VCaP (cell line): Measurements from ENCODE around the gene SLC22A1.

Experiments used
- H3K27ac ChIP-seq: fragments of 450-650 bp; 2 replicates; pipeline ENCODE4 v1.5.1; 2017
- TF ChIP-seq, protein P1 (sequence below): fragments of 450-650 bp; conservative IDR thresholded peaks from 2 replicates; pipeline ENCODE4 v1.5.1; 2017; ENCODE audit warnings: mild to moderate bottlenecking, moderate library complexity

Gene SLC22A1

DNA sequence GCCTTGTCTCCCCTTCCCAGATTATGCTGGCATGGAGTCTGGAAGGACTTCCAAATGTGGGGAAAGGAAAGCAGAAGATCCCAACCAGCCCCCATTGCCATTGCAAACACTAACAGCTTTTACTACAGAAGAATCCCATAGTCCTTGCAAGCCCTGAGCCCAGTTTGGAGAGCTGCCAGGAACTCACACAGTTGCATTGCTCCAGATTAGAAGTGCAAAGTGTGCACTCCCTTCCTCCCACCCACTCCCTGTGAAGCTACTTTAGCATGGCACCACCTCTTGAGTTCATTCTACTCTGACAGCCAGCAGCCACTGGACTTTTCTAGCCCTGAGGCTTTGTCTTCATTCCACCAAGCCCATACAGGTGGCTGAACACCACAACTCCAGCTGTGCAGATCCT lies 69.4 kb downstream of the SLC22A1 start:
- no peak overlapping the region for H3K27ac ChIP-seq
- TF ChIP-seq, protein P1, sequence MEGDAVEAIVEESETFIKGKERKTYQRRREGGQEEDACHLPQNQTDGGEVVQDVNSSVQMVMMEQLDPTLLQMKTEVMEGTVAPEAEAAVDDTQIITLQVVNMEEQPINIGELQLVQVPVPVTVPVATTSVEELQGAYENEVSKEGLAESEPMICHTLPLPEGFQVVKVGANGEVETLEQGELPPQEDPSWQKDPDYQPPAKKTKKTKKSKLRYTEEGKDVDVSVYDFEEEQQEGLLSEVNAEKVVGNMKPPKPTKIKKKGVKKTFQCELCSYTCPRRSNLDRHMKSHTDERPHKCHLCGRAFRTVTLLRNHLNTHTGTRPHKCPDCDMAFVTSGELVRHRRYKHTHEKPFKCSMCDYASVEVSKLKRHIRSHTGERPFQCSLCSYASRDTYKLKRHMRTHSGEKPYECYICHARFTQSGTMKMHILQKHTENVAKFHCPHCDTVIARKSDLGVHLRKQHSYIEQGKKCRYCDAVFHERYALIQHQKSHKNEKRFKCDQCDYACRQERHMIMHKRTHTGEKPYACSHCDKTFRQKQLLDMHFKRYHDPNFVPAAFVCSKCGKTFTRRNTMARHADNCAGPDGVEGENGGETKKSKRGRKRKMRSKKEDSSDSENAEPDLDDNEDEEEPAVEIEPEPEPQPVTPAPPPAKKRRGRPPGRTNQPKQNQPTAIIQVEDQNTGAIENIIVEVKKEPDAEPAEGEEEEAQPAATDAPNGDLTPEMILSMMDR = no peak

DNA sequence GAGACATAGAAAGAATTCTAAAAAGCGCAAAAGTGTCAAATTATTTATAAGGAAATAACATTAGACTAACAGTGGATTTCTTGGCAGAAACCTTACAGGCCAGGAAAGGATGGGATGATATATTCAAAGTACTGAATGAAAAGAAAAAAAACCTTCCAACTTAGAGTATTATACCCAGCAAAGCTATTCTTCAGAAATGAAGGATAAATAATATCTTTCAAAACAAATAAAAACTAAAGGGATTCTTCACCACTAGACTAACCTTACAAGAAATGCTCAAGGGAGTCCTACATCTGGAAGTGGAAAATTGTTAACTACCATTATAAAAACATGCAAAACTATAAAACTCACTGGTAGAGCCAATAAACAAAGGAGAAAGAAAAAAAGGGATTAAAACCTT lies 71.2 kb downstream of the SLC22A1 start:
- H3K27ac ChIP-seq = no peak overlapping the region
- TF ChIP-seq, protein P1 = no peak

DNA sequence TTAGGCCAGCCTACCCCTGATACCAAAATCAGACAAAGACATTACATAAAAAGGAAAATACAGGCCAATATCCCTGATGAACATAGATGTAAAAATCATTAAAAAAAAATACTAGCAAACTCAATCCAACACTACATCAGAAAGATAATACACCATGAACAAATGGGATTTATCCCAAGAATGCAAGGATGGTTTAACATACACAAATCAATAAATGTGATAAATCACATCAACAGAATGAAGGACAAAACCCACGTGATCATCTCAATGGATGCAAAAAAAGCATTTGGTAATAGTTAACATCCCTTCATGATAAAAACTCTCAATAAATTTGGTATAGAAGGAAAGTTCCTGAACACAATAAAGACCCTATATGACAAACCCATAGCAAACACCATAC lies 73.2 kb downstream of the SLC22A1 start:
- H3K27ac ChIP-seq = no peak overlapping the region
- TF ChIP-seq, protein P1 = no peak

DNA sequence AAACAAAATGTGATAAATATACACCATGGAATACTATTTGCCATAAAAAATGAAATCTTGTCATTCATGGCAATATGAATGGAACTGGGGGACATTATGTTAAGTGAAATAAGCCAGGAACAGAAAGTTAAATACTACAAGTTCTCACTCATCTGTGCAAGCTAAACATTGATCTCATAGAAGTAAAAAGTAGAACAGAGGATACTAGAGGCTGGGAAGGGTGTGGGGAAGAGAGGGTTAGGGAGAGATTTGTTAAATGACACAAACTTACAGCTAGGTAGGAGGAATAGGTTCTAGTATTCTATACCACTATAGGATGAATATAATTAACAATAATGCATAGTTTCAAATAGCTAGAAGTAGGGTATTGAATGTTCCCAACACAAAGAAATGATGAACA lies 76.0 kb downstream of the SLC22A1 start:
- H3K27ac ChIP-seq = peak overlapping the region; percentile 90
- TF ChIP-seq, protein P1 = no peak

DNA sequence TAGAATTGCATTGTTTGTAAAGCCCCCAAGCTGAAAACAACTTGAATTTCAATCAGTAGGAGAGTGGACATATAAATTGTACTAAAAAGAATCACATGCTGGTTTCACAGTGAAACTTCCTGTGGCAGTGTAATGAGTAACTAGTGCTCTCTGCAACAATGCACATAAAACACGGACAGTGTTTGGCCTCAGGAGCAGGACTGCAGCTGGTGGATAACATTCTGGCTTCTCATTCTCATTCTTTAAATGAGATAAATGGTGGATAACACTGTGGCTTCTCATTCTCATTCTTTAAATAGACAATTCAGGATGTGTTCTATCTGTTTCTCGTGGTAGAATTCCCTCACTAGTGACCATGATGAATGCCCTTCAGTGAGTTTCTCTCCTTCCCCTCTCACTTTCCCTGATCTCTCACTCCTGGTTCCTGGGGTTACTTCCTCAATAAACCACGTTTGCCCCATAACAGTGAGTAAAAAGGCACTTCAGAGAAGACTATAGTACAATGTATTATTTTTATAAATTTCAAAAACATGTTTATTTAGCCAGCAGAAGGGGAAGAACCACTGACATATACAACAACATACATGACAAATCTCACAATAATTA lies 77.1 kb downstream of the SLC22A1 start:
- TF ChIP-seq, protein P1 = no peak
- peak overlapping the region; percentile 90 for H3K27ac ChIP-seq

DNA sequence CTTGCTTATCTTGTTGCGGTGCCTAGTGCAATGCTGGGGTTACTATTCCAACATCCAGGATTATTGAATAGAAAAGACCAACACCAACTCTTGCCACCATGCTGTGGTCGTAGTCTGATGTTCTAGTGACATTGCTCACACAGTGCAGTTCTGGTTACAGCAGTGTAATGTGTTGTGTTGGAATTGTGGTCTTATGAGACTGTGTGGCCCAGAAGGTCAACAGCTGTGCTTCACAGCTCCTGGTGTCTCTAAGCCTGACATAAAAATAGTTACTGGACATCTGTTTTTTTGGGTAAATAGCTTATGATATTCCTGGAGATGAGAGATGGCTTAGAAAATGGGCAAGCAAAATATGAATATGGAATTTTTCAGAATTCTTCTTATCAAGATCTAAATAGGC lies 79.4 kb downstream of the SLC22A1 start:
- TF ChIP-seq, protein P1 = no peak
- H3K27ac ChIP-seq = peak overlapping the region; percentile 90

DNA sequence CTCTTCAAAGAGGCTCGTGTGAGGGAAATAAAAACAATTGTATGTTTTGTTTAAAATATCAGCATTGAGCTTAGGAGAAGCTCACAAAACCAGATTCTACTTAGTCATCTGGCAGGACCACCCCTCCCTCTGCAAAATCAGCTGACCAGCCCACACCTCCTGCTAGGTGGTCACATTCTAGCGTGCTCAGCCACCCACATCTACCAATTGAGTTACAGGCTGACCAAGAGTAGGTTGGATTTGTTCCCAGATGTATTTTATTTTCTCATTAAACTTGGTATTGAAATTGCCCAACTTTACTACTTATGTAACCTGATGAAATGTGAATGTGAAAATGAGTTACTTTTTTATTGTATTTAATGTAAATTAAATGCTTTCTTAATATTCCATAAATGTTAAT lies 80.8 kb downstream of the SLC22A1 start:
- no peak overlapping the region for H3K27ac ChIP-seq
- TF ChIP-seq, protein P1 = no peak
